GM21515 (cell line): Measurements from ENCODE around the gene MGLL.
A peak's percentile ranks its signal among the peaks of the same experiment; 100 is the strongest.

Experiments
- ATAC-seq: cut with Tn5 transposase; IDR thresholded peaks from one replicate; pipeline ENCODE4 v1.9.1; 2021; ENCODE audit not compliant: unreplicated experiment

The MGLL gene

DNA sequence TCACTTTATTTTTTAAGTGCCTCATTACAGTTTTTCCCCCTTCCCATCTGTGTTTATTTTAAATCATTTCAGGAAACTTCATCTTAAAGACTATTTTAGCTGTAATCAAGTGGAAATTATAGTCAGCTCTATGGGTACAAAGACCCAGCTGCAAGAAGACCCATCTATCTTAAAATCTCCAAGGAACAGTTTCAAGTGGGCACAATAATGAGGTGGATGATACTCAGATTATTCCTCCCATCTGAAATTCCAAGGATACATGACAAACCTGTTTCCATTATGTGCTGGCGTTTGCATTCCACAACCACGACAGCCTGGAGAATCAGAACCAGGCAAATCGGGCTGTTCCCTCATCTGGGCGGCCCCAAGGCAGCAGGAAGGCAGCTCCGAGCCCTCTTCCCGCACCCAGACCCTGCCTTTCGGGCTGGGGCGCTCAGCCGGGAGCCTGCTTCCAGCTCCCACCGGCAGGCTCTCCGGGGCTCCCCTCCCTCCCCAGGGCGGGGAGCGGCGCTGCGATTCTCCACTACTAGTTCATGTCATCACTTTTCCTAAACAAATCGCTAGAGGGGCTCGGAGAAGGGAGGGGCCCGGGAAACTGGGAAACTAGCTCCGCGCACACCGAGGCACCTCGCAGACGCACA is at the start of gene MGLL:
Gene MGLL, minus strand, starts transcription at position 475 of the 641 bp plus-strand sequence. Its CDS starts 197 bp downstream, at position 278.
- no peak for ATAC-seq

DNA sequence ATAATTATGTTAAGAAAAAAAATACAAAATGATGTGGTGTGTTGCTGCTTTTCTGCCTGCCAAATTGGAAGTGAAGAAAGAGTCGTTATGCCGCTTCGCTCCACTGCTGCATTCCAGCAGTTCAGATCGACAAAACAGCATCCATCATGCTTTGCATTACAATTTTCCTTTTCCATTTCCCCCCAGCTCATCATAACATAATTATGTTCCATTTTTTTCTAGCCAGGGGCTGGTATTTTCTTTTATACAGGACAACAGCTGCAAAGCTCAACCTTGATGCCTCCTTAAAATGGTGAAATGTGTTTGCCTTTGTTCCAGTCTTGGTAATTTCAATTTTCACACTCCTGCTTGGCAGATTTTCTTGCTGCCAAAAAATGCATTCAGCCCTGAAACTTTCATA is 47.8 kb upstream of the MGLL start:
- no peak for ATAC-seq

DNA sequence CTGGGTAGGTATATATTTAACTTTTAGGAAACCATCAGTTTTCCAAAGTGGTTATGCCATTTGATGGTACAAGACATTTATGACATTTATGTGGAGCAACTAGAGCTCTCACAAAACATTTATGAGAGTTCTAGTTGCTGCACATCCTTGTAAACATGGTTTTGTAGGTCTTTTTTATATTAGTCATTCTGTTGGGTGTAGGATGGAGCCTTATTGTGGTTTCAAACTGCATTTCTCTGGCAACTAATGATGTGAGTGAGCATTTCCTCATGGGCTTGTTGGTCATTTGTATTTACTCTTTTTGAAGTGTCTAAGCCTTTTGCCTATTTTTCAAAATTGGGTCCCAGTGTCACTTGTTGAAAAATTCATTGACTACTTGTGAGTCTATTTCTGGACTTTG is 45.7 kb upstream of the MGLL start:
- no peak for ATAC-seq

GRCh38 chr3:127867412-127867811 is 45.1 kb upstream of the MGLL start:
- ATAC-seq = no peak

- ATAC-seq = no peak
Observed at GRCh38 chr3:127865941-127866340, 43.6 kb upstream of the MGLL start.

DNA sequence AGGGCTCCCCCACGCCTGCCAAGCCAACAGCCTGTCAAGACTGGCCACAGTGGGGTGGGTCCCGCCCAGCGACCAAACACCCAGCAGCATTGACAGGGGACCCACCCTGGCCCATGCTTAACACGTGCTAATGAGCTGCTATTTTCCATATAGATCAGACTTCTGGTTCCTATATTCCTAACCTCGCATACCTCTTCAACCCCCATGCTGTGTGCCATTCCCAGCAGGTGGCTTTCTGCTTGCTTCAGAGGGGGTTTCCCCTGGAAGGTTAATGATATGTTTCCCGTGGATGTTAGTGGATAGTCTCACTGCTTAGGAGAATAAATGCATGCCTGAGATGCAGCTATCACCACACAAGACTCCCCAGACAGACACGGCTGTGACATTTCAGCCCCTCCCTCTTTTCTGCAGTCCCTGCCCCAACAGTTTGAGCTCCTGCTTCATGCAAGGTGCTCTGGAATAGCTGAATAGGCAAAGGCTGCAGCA is 37.9 kb upstream of the MGLL start:
- ATAC-seq = no peak

GRCh38 chr3:127859730-127860129 is 37.4 kb upstream of the MGLL start:
- no peak for ATAC-seq

DNA sequence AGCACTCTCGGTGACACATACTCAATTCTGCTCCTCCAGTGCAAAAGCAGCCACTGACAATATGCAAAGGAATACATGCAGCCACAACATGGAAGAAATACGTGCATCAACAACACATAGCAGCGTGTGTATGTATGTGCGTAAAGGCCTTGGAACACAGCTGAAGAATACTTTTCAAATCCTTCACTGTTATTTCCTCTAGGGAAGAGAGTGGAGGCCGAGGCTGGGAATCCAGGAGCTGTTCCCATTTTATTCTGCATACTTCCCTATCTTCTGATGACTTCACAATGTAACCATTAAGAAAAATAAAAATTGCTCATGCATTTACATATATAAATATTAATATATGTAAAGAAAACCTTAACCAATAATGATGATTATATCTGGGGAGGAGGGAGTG is 36.6 kb upstream of the MGLL start:
- ATAC-seq = no peak

- ATAC-seq = no peak
Observed at GRCh38 chr3:127858521-127858920, 36.2 kb upstream of the MGLL start.

DNA sequence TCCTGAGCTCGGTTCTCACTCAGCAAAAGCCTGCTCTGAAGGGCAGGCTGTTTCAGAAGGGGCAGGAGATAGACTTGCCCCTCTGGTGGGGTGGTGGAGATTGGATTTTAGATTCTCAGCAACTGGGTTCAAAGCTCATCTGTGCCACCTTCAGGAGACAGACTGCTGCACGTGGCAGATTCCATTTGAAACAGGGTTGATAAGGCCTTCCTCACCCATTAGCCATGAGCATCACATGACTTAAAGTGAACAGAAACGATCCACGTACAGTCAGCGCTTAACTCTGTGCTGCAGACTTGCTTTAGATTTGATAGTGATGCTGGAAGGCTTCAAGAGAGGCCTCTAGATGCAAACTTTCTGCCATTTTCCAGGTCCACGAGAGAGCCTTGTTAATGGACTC is 35.0 kb upstream of the MGLL start:
- ATAC-seq = no peak

DNA sequence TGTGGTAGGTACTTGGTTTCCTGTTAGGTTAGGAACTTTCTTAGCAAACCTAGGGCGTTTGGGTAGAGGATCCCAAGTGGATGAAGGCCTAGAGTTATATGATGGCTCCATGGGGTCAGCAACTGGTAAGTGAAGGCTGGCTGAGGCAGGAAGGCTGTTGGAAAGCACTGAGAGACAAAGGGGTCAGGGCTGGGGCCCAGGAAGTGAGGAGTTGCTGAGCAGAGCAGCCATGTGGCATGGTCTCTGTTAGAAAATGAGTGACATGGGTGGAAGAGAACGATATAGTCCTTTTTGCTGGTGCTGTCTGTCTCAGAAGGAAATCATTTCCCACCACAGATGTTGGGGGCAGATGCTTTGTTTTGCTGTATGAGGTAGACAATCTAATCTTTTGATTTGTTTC is 34.5 kb upstream of the MGLL start:
- no peak for ATAC-seq

- no peak for ATAC-seq
Observed at GRCh38 chr3:127855246-127855645, 32.9 kb upstream of the MGLL start.

GRCh38 chr3:127853681-127854080 is 31.4 kb upstream of the MGLL start:
- ATAC-seq = no peak

GRCh38 chr3:127851899-127852298 is 29.6 kb upstream of the MGLL start:
- ATAC-seq = no peak

GRCh38 chr3:127849368-127849767 is 27.1 kb upstream of the MGLL start:
- ATAC-seq = no peak

DNA sequence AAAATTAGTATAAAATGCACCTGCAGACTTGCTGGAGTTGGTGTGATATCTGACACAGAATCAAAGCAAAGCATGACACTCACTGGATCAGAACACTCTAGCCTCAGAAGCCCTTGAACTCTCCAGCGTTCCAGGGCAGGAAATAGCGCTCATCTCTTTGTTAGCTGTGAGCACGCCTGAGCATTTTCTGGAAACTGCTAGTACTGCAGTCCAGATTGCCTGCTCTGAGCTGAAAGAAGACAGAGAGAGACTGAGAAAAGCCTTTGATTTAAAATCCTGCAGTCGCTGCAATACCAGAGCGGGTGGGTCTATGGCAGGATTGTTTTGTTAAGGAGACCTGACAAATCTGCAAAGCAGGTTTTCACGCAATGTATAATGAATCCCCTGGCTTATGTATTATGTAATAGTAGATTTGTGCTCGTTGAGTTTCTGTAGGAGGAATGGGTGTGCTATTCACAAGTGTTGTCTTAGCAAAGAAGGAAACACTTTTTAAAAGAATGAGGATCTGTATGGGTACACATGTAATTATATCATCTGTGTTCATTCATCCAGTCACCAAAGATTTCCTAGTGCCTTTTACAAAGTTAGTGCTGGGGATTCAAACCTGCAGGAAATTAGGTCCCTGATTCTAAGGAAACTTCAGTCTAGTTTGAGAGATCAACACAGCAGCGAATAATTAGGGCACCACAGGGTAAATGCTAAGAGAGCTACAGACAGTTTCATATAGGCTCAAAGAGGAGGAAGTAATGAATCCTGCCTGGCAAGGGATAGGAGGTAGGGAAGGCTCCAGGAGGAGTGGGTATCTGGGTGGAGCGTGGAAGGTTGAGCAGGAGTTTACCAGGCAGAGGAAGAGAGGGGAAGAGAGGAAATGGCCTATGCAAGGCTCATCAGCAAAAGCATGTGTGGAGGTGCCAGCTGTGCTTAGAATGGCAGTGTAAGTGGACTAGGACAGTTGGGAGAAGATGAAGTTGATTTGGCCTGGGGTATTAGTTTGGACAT is 26.1 kb upstream of the MGLL start:
- no peak for ATAC-seq

- no peak for ATAC-seq
Observed at GRCh38 chr3:127847236-127847720, 25.0 kb upstream of the MGLL start.

- ATAC-seq = no peak
Observed at GRCh38 chr3:127846576-127846975, 24.3 kb upstream of the MGLL start.

DNA sequence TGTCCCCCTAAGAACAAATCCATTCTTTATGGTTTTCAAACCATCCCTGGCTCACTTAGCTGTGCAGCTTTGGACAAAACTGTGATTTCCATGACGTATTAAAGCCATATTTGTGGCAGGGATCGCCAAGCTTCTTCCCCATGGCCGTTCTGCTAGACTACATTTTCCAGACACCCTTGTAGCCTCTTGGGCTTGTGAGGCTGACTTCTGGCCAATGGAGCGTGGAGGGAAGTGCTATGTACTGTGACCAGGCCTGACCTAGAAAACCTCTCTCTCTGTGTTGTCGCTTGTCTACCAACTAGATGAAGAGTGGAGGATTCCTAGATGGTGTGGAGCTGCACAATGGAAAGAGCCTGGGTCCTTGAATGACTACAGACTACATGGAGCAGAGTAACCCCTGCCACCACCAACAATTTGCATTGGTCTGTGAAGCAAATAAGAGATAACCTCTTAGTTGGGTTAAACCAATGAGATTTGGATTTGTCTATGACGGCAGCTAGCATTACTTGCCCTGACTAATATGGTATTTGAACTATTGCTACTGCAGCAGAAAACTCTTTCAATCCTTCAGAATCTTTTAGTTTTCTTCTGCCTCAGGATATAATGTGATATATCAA is 22.1 kb upstream of the MGLL start:
- peak; percentile 61 for ATAC-seq

GRCh38 chr3:127840671-127841070 is 18.4 kb upstream of the MGLL start:
- no peak for ATAC-seq

DNA sequence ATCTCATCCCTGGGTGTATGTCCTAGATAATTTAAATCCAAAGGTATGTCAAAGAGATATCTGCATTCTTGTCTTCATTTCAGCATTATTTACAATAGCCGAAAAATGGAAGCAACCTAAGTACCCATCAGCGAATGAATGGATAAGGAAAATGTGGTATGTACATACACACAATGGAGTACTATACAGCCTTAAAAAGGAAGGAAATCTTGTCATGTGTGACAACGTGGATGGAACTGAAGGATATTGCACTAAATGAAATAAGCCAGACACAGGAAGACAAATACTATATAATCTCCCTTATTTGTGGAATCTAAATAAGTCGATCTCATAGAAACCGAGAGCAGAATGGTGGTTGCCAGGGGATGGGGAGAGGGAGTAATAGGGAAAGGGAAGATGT is 16.8 kb upstream of the MGLL start:
- ATAC-seq = no peak
